ENCODE results near the gene KLK1. TPM values are rescaled to one million over a fixed set of nuclear protein-coding genes. Genes with fewer than 3 reads are reported as not detected.

The KLK1 gene
- total RNA-seq: under 1 TPM in 1 of 2 donors, not detected in 1; 0.27 TPM
- long read RNA-seq: 0 reads

GRCh38 chr19:50823389-50824042, at the start of gene KLK1:
Gene KLK1, minus strand, starts transcription at chr19:50823787. Its CDS starts 39 bp downstream, at chr19:50823748.
- ATAC-seq: peak in 1 of 2 donors; percentile 45

GRCh38 chr19:50873056-50873455, 49.5 kb upstream of the KLK1 start, which contains the start of gene KLK2:
Gene KLK2, plus strand, starts transcription at chr19:50873439. Its CDS starts 35 bp downstream, at chr19:50873474.
- no peak for DNase-seq
- intact Hi-C loops (cut with DNase I): no loop called here
- no peak for ATAC-seq

More at GRCh38 chr19:50823389-50824042, at the start of gene KLK1:
- intact Hi-C loops (cut with DNase I): no loop called here
- DNase-seq: no peak

DNA sequence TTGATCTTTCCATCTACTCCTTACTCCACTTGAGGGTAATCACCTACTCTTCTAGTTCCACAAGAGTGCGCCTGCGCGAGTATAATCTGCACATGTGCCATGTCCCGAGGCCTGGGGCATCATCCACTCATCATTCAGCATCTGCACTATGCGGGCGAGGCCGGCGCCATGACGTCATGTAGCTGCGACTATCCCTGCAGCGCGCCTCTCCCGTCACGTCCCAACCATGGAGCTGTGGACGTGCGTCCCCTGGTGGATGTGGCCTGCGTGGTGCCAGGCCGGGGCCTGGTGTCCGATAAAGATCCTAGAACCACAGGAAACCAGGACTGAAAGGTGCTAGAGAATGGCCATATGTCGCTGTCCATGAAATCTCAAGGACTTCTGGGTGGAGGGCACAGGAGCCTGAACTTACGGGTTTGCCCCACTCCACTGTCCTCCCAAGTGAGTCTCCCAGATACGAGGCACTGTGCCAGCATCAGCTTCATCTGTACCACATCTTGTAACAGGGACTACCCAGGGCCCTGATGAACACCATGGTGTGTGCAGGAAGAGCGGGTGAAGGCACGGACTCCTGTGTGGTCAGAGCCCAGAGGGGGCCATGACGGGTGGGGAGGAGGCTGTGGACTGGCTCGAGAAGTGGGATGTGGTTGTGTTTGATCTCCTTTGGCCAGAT, 47.0 kb upstream of the KLK1 start:
- DNase-seq (no peak), ATAC-seq (no peak)
- intact Hi-C loops (cut with DNase I): no loop called here

DNA sequence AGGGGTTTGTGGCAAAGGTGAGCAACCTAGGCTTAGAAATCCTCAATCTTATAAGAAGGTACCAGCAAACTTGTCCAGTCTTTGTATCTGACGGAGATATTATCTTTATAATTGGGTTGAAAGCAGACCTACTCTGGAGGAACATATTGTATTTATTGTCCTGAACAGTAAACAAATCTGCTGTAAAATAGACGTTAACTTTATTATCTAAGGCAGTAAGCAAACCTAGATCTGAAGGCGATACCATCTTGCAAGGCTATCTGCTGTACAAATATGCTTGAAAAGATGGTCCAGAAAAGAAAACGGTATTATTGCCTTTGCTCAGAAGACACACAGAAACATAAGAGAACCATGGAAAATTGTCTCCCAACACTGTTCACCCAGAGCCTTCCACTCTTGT, 45.9 kb upstream of the KLK1 start:
- DNase-seq (no peak), ATAC-seq (no peak)
- intact Hi-C loops (cut with DNase I): no loop called here

- DNase-seq: no peak
- intact Hi-C loops (cut with DNase I): no loop called here
Observed at GRCh38 chr19:50861496-50862286, 38.1 kb upstream of the KLK1 start.

DNA sequence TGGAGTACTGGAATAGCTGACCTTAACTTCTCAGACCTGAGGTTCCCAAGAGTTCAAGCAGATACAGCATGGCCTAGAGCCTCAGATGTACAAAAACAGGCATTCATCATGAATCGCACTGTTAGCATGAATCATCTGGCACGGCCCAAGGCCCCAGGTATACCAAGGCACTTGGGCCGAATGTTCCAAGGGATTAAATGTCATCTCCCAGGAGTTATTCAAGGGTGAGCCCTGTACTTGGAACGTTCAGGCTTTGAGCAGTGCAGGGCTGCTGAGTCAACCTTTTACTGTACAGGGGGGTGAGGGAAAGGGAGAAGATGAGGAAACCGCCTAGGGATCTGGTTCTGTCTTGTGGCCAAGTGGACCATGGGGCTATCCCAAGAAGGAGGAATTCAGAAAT, 37.4 kb upstream of the KLK1 start:
- DNase-seq: no peak
- ATAC-seq: no peak
- intact Hi-C loops (cut with DNase I): no loop called here

More at GRCh38 chr19:50861496-50862286, 38.1 kb upstream of the KLK1 start:
- no peak for ATAC-seq

- intact Hi-C loops (cut with DNase I): no loop called here
- ATAC-seq: no peak
- DNase-seq: no peak
Observed at GRCh38 chr19:50859849-50860248, 36.3 kb upstream of the KLK1 start.

DNA sequence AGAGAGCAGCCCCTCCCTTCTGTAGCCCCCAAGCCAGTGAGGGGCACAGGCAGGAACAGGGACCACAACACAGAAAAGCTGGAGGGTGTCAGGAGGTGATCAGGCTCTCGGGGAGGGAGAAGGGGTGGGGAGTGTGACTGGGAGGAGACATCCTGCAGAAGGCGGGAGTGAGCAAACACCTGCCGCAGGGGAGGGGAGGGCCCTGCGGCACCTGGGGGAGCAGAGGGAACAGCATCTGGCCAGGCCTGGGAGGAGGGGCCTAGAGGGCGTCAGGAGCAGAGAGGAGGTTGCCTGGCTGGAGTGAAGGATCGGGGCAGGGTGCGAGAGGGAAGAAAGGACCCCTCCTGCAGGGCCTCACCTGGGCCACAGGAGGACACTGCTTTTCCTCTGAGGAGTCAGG, 35.3 kb upstream of the KLK1 start:
- intact Hi-C loops (cut with DNase I): no loop called here
- DNase-seq (no peak), ATAC-seq (no peak)

DNA sequence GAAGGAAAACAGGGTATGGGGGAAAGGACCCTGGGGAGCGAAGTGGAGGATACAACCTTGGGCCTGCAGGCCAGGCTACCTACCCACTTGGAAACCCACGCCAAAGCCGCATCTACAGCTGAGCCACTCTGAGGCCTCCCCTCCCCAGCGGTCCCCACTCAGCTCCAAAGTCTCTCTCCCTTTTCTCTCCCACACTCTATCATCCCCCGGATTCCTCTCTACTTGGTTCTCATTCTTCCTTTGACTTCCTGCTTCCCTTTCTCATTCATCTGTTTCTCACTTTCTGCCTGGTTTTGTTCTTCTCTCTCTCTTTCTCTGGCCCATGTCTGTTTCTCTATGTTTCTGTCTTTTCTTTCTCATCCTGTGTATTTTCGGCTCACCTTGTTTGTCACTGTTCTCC, 33.8 kb upstream of the KLK1 start:
- DNase-seq (no peak), ATAC-seq (no peak)
- intact Hi-C loops (cut with DNase I): no loop called here

DNA sequence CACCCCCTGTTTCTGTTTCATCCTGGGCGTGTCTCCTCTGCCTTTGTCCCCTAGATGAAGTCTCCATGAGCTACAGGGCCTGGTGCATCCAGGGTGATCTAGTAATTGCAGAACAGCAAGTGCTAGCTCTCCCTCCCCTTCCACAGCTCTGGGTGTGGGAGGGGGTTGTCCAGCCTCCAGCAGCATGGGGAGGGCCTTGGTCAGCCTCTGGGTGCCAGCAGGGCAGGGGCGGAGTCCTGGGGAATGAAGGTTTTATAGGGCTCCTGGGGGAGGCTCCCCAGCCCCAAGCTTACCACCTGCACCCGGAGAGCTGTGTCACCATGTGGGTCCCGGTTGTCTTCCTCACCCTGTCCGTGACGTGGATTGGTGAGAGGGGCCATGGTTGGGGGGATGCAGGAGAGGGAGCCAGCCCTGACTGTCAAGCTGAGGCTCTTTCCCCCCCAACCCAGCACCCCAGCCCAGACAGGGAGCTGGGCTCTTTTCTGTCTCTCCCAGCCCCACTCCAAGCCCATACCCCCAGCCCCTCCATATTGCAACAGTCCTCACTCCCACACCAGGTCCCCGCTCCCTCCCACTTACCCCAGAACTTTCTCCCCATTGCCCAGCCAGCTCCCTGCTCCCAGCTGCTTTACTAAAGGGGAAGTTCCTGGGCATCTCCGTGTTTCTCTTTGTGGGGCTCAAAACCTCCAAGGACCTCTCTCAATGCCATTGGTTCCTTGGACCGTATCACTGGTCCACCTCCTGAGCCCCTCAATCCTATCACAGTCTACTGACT, 31.2 kb upstream of the KLK1 start, which contains the start of gene KLK3:
KLK3 (plus strand) TSS at position 280 of the 775 bp plus-strand sequence; CDS start at position 321, 41 bp downstream.
- ATAC-seq (no peak), DNase-seq (no peak)
- intact Hi-C loops (cut with DNase I): no loop called here

DNA sequence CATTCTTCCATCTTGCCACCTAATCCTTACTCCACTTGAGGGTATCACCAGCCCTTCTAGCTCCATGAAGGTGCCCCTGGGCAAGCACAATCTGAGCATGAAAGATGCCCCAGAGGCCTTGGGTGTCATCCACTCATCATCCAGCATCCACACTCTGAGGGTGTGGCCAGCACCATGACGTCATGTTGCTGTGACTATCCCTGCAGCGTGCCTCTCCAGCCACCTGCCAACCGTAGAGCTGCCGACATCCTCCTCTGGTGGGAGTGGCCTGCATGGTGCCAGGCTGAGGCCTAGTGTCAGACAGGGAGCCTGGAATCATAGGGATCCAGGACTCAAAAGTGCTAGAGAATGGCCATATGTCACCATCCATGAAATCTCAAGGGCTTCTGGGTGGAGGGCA, 28.0 kb upstream of the KLK1 start:
- intact Hi-C loops (cut with DNase I): no loop called here
- no peak for DNase-seq
- no peak for ATAC-seq

- intact Hi-C loops (cut with DNase I): no loop called here
- DNase-seq (no peak), ATAC-seq (no peak)
Observed at GRCh38 chr19:50850738-50851137, 27.2 kb upstream of the KLK1 start.

DNA sequence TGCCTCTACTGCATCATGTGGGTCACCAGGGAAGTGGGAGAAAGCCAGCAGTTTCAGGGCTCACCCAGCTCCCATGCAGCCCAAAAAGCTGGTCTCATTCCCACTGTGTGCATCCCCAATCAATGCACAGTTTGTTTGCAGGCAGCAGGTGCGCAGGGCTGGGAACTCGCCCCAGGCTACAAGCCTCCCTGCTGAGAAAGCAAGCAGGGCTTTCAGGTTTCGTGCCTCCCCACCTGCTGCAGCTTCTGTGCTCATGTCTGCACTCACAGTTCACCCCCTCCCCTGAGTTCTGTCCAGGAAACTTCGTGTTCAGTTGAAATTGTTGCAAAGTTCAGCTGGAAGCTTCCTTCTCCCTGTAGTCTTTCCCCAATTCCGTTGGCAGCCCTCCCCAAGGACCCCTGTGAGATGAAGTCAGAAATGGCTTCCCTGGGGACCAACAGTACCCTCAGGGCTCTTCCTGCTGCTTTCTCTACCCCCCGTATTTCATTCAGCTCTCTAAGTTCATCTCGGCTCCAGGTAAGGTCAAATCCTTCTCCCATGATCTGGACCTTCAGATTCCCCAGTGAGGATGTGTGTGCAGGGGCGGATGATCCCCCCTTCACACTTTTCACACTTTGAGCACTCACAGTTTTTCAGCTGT, 20.8 kb upstream of the KLK1 start:
- DNase-seq (no peak), ATAC-seq (no peak)
- intact Hi-C loops (cut with DNase I): no loop called here

DNA sequence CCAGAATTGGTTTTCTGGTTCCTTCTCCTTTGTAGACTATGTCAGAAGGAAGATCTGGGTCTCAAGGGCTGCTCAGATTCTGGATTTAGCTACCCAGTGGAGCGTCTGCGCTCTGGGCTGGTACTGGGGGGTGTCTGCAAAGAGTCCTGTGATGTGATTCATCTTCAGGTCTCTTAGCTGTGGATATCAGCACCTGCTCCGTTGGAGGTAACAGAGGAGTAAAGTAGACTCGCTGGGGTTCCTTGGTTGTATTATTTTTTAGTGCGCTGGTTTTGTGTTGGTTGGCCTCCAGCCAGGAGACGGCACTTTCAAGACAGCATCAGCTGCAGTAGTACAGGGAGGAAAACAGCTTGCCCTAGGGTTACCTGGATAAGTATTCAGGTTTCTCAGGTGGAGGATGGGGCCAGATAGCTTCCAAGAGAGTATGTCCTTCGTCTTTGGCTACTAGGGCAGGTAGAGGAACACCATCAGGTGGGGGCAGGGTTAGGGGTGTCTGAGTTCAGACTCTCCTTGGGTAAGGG, 20.2 kb upstream of the KLK1 start:
- ATAC-seq: no peak
- no peak for DNase-seq
- intact Hi-C loops (cut with DNase I): no loop called here

GRCh38 chr19:50843205-50843604, 19.6 kb upstream of the KLK1 start:
- intact Hi-C loops (cut with DNase I): no loop called here
- no peak for DNase-seq
- no peak for ATAC-seq

- intact Hi-C loops (cut with DNase I): no loop called here
- ATAC-seq (no peak), DNase-seq (no peak)
Observed at GRCh38 chr19:50842130-50842529, 18.5 kb upstream of the KLK1 start.

GRCh38 chr19:50839712-50840655, 16.4 kb upstream of the KLK1 start:
- DNase-seq: no peak
- intact Hi-C loops (cut with DNase I): no loop called here
- ATAC-seq: no peak
